Urinary bladder (tissue), 4 donors: ENCODE results near the gene RGS7. TPM values are rescaled to one million over a fixed set of nuclear protein-coding genes. Genes with fewer than 3 reads are reported as not detected.
"Not testable (repeated sequence)": the region's sequence is repeated elsewhere in the genome, so short reads cannot be mapped to it uniquely, and the experiment has no call there.

ENCODE experiments used
- DNase-seq: peaks from one replicate; pipeline ENCODE4 v3.0.0-alpha.2; 2015; ENCODE audit errors: extremely low spot score
- H3K27ac ChIP-seq: one replicate; pipeline ENCODE4 v1.5.1; 2013; ENCODE audit warnings: low read depth, mild to moderate bottlenecking, moderate library complexity
- H3K36me3 ChIP-seq: one replicate; pipeline ENCODE4 v1.6.1; 2013; ENCODE audit warnings: mild to moderate bottlenecking, moderate library complexity; ENCODE audit not compliant: insufficient read depth
- H3K4me1 ChIP-seq: one replicate; pipeline ENCODE4 v1.6.1; 2013; ENCODE audit warnings: mild to moderate bottlenecking, moderate library complexity; ENCODE audit not compliant: insufficient read depth
- H3K4me3 ChIP-seq: one replicate; pipeline ENCODE4 v1.5.1; 2013; ENCODE audit warnings: low read depth, low read length
- WGBS: extraction: QIAGEN DNeasy Blood & Tissue Kit; methylation state at CpG from one replicate; pipeline ENCODE4 v1.1.7; 2013; 5-methylcytosine and 5-hydroxymethylcytosine counted together
- polyA plus RNA-seq: library from polyadenylated mRNA; stranded (reverse); fragments of 200-250 nt; gene quantifications from one replicate; pipeline ENCODE4 v1.2.3, GENCODE V29; 2013
- total RNA-seq: library from RNA; depleted of rRNA; stranded (reverse); fragments of >200 nt; gene quantifications from one replicate; pipeline ENCODE4 v1.2.3, GENCODE V29; 2014
- donor health status: healthy with polysubstance abuse.
- donor health status: healthy.

Gene RGS7
- total and polyA plus RNA-seq, 2 donors, result 0.04 to 0.42 TPM

GRCh38 chr1:240802271-240802670 is 554.7 kb downstream of the RGS7 start:
- no peaks in the 10 kb centered on the region for H3K36me3 ChIP-seq
- H3K4me3 ChIP-seq, result no peak overlapping the region
- H3K27ac ChIP-seq, result no peak overlapping the region
- H3K4me1 ChIP-seq, result peaks cover 1% of the 10 kb centered on the region
- DNase-seq, result no peak
- 95% methylated on average over 2 of the region's 2 CpGs for WGBS

GRCh38 chr1:240801442-240801841 is 555.6 kb downstream of the RGS7 start:
- WGBS, result 89% methylated on average over 3 of the region's 3 CpGs
- no peak overlapping the region for H3K4me3 ChIP-seq
- no peak for DNase-seq
- H3K36me3 ChIP-seq, result no peaks in the 10 kb centered on the region
- H3K27ac ChIP-seq, result no peak overlapping the region
- H3K4me1 ChIP-seq, result peaks cover 1% of the 10 kb centered on the region

GRCh38 chr1:240800291-240800690 is 556.7 kb downstream of the RGS7 start:
- H3K4me3 ChIP-seq, result no peak overlapping the region
- no peaks in the 10 kb centered on the region for H3K36me3 ChIP-seq
- no peak overlapping the region for H3K27ac ChIP-seq
- WGBS, result 69% methylated on average over 1 of the region's 1 CpG
- no peak for DNase-seq
- peaks cover 1% of the 10 kb centered on the region for H3K4me1 ChIP-seq

DNA sequence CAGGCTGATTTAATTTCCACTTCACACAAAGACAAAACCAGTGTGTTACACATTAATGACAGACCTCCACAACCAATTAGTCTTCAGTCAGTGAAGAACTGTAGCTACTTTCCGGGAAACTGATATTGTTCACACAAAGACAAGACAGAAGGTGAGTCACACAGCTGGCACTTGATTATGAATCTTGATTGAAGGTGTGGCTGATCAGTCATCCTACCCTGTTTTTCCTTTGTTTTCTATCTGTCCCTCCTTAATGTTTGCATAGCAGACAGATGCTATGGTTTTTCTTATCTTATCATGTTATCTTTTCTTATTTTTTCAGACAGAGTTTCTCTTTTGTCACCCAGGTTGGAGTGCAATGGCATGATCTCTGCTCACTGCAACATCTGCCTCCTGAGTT is 560.0 kb downstream of the RGS7 start:
- no peaks in the 10 kb centered on the region for H3K36me3 ChIP-seq
- no peak for DNase-seq
- H3K27ac ChIP-seq, result no peak overlapping the region
- peaks cover 1% of the 10 kb centered on the region for H3K4me1 ChIP-seq
- no peak overlapping the region for H3K4me3 ChIP-seq
- 76% methylated on average over 1 of the region's 1 CpG for WGBS

- Histone ChIP-seq H3K27ac (no peak overlapping the region), H3K4me1 (no peaks in the 10 kb centered on the region), H3K4me3 (no peak overlapping the region), H3K36me3 (no peaks in the 10 kb centered on the region)
- no peak for DNase-seq
- WGBS, result 63% methylated on average over 6 of the region's 6 CpGs
These were observed 562.8 kb downstream of the RGS7 start for GRCh38 chr1:240794046-240794843.

- H3K4me3 ChIP-seq, result no peak overlapping the region
- 87% methylated on average over 5 of the region's 5 CpGs for WGBS
- DNase-seq, result no peak
- H3K27ac ChIP-seq, result no peak overlapping the region
- H3K4me1 ChIP-seq, result no peaks in the 10 kb centered on the region
- H3K36me3 ChIP-seq, result no peaks in the 10 kb centered on the region
These were observed 564.0 kb downstream of the RGS7 start for GRCh38 chr1:240792915-240793529.

DNA sequence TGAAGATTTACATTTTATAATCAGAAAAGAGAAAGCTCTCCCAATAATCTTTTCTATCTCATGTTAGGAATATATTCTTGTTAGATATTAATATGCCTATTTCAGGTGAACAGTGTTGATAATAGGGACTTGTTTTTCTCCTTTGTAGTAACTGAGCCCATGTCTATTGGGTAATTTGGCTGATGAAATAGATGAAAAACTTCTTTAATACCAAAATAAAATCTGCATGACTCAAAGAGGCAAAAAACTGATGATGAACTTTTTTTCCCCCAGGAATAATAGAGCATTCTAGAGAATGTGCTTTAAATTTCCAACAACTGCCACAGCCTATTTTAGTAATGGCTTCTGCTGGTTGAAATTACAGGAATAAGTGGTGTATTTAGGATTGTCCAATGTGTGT is 566.1 kb downstream of the RGS7 start:
- Histone ChIP-seq H3K27ac (no peak overlapping the region), H3K4me1 (no peaks in the 10 kb centered on the region), H3K4me3 (no peak overlapping the region), H3K36me3 (no peaks in the 10 kb centered on the region)
- no peak for DNase-seq

DNA sequence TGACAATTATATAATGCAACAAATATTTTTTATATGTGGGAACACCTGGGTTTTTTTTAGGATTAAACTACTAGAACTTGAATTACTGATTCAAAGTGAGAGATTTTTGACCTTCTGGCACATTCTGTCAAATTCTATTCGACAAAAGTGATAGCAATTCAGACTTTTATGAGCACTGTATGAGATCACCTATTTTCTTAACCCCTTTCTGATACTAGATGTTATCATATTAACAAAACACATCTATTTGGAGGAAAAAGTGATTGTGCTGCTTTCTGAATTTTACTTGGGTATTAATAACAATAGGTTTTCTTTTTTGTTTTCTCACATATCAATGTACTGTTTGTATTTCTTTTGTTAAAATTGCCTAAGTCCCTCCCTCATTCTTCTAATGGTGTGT is 570.1 kb downstream of the RGS7 start:
- WGBS, result 31% methylated on average over 1 of the region's 1 CpG
- Histone ChIP-seq H3K36me3 (no peaks in the 10 kb centered on the region), H3K4me3 (no peak overlapping the region), H3K4me1 (peaks cover 4% of the 10 kb centered on the region), H3K27ac (no peak overlapping the region)
- no peak for DNase-seq

- H3K27ac ChIP-seq, result no peak overlapping the region
These were observed 572.2 kb downstream of the RGS7 start for GRCh38 chr1:240784776-240785175.

DNA sequence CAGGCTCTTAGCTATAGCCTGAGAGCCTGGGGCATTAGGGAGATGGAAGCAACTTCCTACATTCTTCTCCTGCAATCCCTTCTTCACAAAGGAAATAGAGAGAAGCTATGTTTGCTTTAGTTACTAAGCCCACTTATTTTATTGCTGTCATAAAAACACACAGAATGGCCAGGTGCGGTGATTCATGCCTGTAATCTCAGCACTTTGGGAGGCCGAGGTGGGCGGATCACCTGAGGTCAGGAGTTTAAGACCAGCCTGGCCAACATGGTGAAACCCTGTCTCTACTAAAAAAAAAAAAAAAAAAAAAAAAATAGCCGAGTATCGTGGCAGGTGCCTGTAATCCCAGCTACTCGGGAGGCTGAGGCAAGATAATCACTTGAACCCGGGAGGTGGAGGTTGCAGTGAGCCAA is 573.3 kb downstream of the RGS7 start:
- not testable (repeated sequence) for H3K4me3 ChIP-seq, DNase-seq, H3K27ac ChIP-seq, H3K4me1 ChIP-seq, H3K36me3 ChIP-seq
- WGBS, result 46% methylated on average over 7 of the region's 7 CpGs

More at GRCh38 chr1:240784776-240785175, 572.2 kb downstream of the RGS7 start:
- WGBS, result 66% methylated on average over 2 of the region's 2 CpGs
- no peaks in the 10 kb centered on the region for H3K36me3 ChIP-seq
- peaks cover 4% of the 10 kb centered on the region for H3K4me1 ChIP-seq
- H3K4me3 ChIP-seq, result no peak overlapping the region
- DNase-seq, result no peak

GRCh38 chr1:240776237-240776636 is 580.8 kb downstream of the RGS7 start:
- Histone ChIP-seq H3K4me1 (no peaks in the 10 kb centered on the region), H3K27ac (no peak overlapping the region), H3K4me3 (no peak overlapping the region), H3K36me3 (no peaks in the 10 kb centered on the region)
- DNase-seq, result no peak
- 28% methylated on average over 2 of the region's 2 CpGs for WGBS

DNA sequence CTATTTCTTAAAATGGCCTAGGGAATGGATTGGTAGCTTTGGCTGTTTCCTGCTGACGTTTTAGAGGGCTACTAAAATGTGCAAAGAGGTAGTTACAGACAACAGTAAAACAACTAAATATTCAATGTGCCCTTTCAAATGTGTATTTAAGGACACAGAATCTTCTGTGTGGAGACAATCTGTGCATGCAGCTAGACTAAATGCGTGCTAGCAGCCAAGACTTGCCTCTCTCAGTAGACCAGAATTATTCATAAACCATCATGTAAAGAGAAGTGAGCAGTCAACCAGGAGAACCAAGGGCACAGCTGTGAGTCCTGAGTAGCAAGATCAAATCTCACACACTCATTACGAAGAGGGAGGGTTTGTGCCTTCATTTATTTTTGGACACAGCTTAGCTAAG is 584.9 kb downstream of the RGS7 start:
- no peak for DNase-seq
- Histone ChIP-seq H3K4me1 (no peaks in the 10 kb centered on the region), H3K36me3 (no peaks in the 10 kb centered on the region), H3K27ac (no peak overlapping the region), H3K4me3 (no peak overlapping the region)
- 69% methylated on average over 3 of the region's 3 CpGs for WGBS

- Histone ChIP-seq H3K4me3 (no peak overlapping the region), H3K36me3 (no peaks in the 10 kb centered on the region), H3K4me1 (no peaks in the 10 kb centered on the region), H3K27ac (no peak overlapping the region)
- 97% methylated on average over 16 of the region's 16 CpGs for WGBS
- DNase-seq, result no peak
These were observed 585.6 kb downstream of the RGS7 start for GRCh38 chr1:240771450-240771849.

DNA sequence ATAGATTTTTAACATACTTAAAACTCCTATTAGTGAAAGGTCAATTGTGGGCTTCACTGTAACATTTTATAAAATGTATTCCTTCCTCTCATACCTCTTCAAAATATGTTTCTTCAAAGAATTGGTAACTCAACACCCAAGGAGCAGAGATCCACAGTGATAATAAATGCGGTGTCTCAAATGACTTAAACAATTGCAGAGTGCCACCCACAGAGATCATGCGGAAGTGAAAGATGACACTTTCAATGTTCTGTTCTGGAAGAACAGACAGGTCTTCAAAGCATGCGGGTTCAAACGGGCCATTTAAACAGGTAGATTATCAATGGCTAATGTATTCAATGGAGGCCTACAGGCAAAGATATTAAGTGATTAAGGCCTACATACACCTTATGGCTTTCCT is 588.0 kb downstream of the RGS7 start:
- Histone ChIP-seq H3K4me1 (no peaks in the 10 kb centered on the region), H3K27ac (no peak overlapping the region), H3K4me3 (no peak overlapping the region), H3K36me3 (no peaks in the 10 kb centered on the region)
- WGBS, result 69% methylated on average over 4 of the region's 4 CpGs
- DNase-seq, result no peak
